ENCODE measurements around the gene FEV.
"Not testable (repeated sequence)": the region's sequence is repeated elsewhere in the genome, so short reads cannot be mapped to it uniquely, and the experiment has no call there.

Gene FEV

GRCh38 chr2:218944759-218945404, 40.1 kb downstream of the FEV start:
- no peaks in the 10 kb centered on the region for H3K27me3 ChIP-seq
- H3K36me3 ChIP-seq = no peaks in the 10 kb centered on the region
- DNase-seq = no peak
- no peaks in the 10 kb centered on the region for H3K9me3 ChIP-seq
- H3K4me3 ChIP-seq (ENCODE audit: low read depth, low read length) = no peak overlapping the region
- no peak for TF ChIP-seq CTCF (IDR thresholded peaks at IDR 0.05; ENCODE audit: low read depth, low read length)
- no peaks in the 10 kb centered on the region for H3K4me1 ChIP-seq

GRCh38 chr2:218931751-218932150, 53.2 kb downstream of the FEV start:
- not testable (repeated sequence) for DNase-seq; H3K4me1 ChIP-seq; H3K27me3 ChIP-seq; H3K4me3 ChIP-seq (ENCODE audit: low read depth, low read length); H3K36me3 ChIP-seq; H3K9me3 ChIP-seq
